Measurements from ENCODE around the gene SCGB2A2.

DNA sequence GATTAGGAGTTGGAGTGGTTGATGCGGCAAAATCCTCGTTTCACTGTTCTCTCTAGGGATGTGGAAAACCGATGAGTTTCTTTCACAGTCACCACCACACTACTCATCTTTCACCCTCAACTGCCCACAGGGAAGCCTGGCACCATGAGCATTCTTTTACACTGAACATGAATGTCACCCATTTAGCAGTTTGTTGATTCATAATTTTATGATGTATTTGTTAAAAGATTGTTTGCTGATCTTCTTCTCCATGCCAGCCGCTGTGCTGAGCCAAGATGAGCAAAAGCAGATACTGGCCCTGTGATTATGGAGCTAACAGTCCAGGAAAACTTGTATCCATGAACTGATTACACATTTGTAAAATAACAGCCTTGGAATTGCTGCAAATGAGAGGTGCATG is 31.8 kb upstream of the SCGB2A2 start:
- TF ChIP-seq, protein P1, sequence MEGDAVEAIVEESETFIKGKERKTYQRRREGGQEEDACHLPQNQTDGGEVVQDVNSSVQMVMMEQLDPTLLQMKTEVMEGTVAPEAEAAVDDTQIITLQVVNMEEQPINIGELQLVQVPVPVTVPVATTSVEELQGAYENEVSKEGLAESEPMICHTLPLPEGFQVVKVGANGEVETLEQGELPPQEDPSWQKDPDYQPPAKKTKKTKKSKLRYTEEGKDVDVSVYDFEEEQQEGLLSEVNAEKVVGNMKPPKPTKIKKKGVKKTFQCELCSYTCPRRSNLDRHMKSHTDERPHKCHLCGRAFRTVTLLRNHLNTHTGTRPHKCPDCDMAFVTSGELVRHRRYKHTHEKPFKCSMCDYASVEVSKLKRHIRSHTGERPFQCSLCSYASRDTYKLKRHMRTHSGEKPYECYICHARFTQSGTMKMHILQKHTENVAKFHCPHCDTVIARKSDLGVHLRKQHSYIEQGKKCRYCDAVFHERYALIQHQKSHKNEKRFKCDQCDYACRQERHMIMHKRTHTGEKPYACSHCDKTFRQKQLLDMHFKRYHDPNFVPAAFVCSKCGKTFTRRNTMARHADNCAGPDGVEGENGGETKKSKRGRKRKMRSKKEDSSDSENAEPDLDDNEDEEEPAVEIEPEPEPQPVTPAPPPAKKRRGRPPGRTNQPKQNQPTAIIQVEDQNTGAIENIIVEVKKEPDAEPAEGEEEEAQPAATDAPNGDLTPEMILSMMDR (IDR thresholded peaks at IDR 0.05; ENCODE audit: low read depth, low read length, poor library complexity, severe bottlenecking): no peak
- TF ChIP-seq EZH2phosphoT487 (IDR thresholded peaks at IDR 0.05; ENCODE audit: borderline replicate concordance, low read length): no peak

Measured in DOHH2 (cell line).